NB4 (cell line): Measurements from ENCODE around the gene CTNND2.

Source experiments
- DNase-seq: peaks from one replicate; pipeline ENCODE4 v3.0.0; 2010; ENCODE audit warnings: low read depth
- H3K4me3 ChIP-seq: one replicate; pipeline ENCODE4 v1.5.1; 2011; ENCODE audit warnings: mild to moderate bottlenecking, low read depth, low read length, moderate library complexity
- MAX ChIP-seq: IDR thresholded peaks from 2 replicates; pipeline ENCODE4 v1.6.1; 2011; ENCODE audit warnings: low read depth, low read length
- MYC ChIP-seq: IDR thresholded peaks from 2 replicates; pipeline ENCODE4 v1.6.1; 2011; ENCODE audit warnings: low read depth, low read length
- POLR2A ChIP-seq: IDR thresholded peaks from 2 replicates; pipeline ENCODE4 v1.6.1; 2011; ENCODE audit warnings: mild to moderate bottlenecking; ENCODE audit not compliant: insufficient read length; ENCODE audit errors: extremely low read depth
- TF ChIP-seq, protein P1 (sequence below): IDR thresholded peaks from one replicate; pipeline ENCODE4 v1.5.1; 2012; ENCODE audit warnings: low read depth, low read length

Gene CTNND2

GRCh38 chr5:11054014-11054413 is 850.2 kb downstream of the CTNND2 start:
- TF ChIP-seq POLR2A, result no peak
- TF ChIP-seq MYC, result no peak
- TF ChIP-seq, protein P1, sequence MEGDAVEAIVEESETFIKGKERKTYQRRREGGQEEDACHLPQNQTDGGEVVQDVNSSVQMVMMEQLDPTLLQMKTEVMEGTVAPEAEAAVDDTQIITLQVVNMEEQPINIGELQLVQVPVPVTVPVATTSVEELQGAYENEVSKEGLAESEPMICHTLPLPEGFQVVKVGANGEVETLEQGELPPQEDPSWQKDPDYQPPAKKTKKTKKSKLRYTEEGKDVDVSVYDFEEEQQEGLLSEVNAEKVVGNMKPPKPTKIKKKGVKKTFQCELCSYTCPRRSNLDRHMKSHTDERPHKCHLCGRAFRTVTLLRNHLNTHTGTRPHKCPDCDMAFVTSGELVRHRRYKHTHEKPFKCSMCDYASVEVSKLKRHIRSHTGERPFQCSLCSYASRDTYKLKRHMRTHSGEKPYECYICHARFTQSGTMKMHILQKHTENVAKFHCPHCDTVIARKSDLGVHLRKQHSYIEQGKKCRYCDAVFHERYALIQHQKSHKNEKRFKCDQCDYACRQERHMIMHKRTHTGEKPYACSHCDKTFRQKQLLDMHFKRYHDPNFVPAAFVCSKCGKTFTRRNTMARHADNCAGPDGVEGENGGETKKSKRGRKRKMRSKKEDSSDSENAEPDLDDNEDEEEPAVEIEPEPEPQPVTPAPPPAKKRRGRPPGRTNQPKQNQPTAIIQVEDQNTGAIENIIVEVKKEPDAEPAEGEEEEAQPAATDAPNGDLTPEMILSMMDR, result no peak
- no peak for TF ChIP-seq MAX
- DNase-seq, result no peak

GRCh38 chr5:11052871-11053270 is 851.4 kb downstream of the CTNND2 start:
- DNase-seq, result no peak
- TF ChIP-seq, protein P1, result no peak
- TF ChIP-seq MAX, result no peak
- TF ChIP-seq MYC, result no peak
- no peak for TF ChIP-seq POLR2A
- H3K4me3 ChIP-seq, result no peak overlapping the region

More at GRCh38 chr5:11054014-11054413, 850.2 kb downstream of the CTNND2 start:
- no peak overlapping the region for H3K4me3 ChIP-seq

GRCh38 chr5:11050596-11051304 is 853.5 kb downstream of the CTNND2 start:
- peak; percentile 49 for DNase-seq
- no peak overlapping the region for H3K4me3 ChIP-seq
- TF ChIP-seq MYC, result no peak
- no peak for TF ChIP-seq POLR2A
- TF ChIP-seq, protein P1, result no peak
- no peak for TF ChIP-seq MAX

GRCh38 chr5:11048760-11049159 is 855.5 kb downstream of the CTNND2 start:
- DNase-seq, result peak; percentile 37
- TF ChIP-seq MYC, result no peak
- TF ChIP-seq POLR2A, result no peak
- TF ChIP-seq, protein P1, result peak; percentile 59
- TF ChIP-seq MAX, result no peak
- no peak overlapping the region for H3K4me3 ChIP-seq

- H3K4me3 ChIP-seq, result no peak overlapping the region
- TF ChIP-seq, protein P1, result no peak
- TF ChIP-seq MYC, result no peak
- no peak for TF ChIP-seq MAX
- TF ChIP-seq POLR2A, result no peak
- no peak for DNase-seq
Observed at GRCh38 chr5:11047625-11048024, 856.6 kb downstream of the CTNND2 start.
